Measurements from ENCODE around the gene NFASC.

- TF ChIP-seq CTCF (IDR thresholded peaks at IDR 0.05; ENCODE audit: low read depth, low read length) (no peak), EZH2phosphoT487 (IDR thresholded peaks at IDR 0.05; ENCODE audit: low read depth) (no peak)
Observed at GRCh38 chr1:205032508-205032907, 161.8 kb downstream of the NFASC start.
